Activated CD8-positive, alpha-beta T cell treated with anti-CD3 and anti-CD28 coated beads for 36 hours (primary cell): ENCODE results near the gene LSM5. TPM values are rescaled to one million over a fixed set of nuclear protein-coding genes. Genes with fewer than 3 reads are reported as not detected.

Experiments
- ATAC-seq: fragments of 200-7000 bp; cut with Tn5 transposase; one replicate; pipeline ENCODE4 v1.10.0; 2021; ENCODE audit warnings: mild to moderate bottlenecking, moderate library complexity
- CTCF ChIA-PET: fragments of 350-600 bp; sonication (Branson Sonifier 250); formaldehyde crosslinking; loops from one replicate; lab custom pipeline; 2021; ENCODE audit warnings: antibody characterized with exemption; lab: Charles Lee
- POLR2A ChIA-PET: fragments of 350-600 bp; sonication (Branson Sonifier 250); formaldehyde crosslinking; loops from one replicate; lab custom pipeline; 2021; ENCODE audit warnings: antibody characterized with exemption; lab: Charles Lee
- DNase-seq: peaks from one replicate; pipeline ENCODE4 v3.0.0-alpha.2; 2020
- H3K27ac Mint-ChIP-seq: one replicate; pipeline ENCODE4 v1.8.0; 2021; ENCODE audit warnings: mild to moderate bottlenecking, mixed read lengths
- H3K27me3 Mint-ChIP-seq: one replicate; pipeline ENCODE4 v1.8.0; 2021; ENCODE audit warnings: mixed read lengths
- H3K36me3 Mint-ChIP-seq: one replicate; pipeline ENCODE4 v1.8.0; 2021; ENCODE audit warnings: low read depth, mixed read lengths
- H3K4me1 Mint-ChIP-seq: one replicate; pipeline ENCODE4 v1.8.0; 2021; ENCODE audit warnings: low read depth, mixed read lengths
- H3K4me3 Mint-ChIP-seq: one replicate; pipeline ENCODE4 v1.8.0; 2021; ENCODE audit warnings: mild to moderate bottlenecking, moderate library complexity, mixed read lengths
- H3K9me3 Mint-ChIP-seq: one replicate; pipeline ENCODE4 v1.8.0; 2021; ENCODE audit warnings: mixed read lengths
- intact Hi-C: fragments of 100-400 bp; cut with micrococcal nuclease; formaldehyde crosslinking; loops from one replicate; pipeline ENCODE4 v1.10.0; 2022
- total RNA-seq, 2 experiments: library from RNA; stranded (reverse); gene quantifications; one replicate each; pipeline ENCODE4 v1.2.3, GENCODE V29; 2021
- TF ChIP-seq, protein P1 (sequence below): fragments of 200-600 bp; IDR thresholded peaks from one replicate; pipeline ENCODE4 v1.8.0; 2022; ENCODE audit warnings: antibody characterized with exemption, mild to moderate bottlenecking

LSM5 gene
- total RNA-seq, 2 experiments from 2014 or later: 122 to 124 TPM

DNA sequence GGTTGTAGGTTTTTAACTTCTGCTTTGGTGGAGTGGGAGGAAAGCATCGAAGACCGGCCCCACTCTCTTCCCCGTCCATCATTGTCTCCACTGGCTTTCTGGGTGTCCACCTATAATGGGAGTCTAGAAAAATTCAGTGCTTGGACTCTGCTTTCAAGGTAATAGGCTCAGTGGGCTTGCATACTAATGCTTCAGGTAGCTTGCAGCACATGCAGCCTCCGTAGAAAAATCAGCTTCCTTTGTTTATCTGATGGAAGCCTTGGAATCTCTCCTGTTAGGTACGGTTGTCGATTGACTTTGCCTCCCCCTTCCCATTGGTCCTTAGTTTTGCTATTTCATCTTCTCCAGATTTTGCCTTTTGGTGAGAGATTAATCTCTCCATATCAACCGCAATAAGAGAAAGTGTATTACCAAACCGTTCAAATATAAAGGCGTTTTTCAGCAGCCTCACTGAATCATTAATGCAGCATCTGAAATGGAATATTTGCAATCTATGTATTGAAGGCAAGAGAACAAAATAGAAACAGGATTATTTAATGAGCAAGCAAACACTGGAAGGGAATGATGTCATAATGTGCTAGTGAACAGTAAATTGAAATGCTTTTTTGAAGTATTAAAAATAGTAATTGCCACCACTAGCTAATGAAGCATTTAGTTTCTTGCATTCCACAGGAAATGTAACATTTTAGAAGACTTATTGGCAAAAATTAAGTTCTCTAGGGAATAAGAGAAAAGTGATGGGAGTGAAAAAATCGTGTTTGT lies 6.1 kb upstream of the LSM5 start:
- ATAC-seq (no peak), DNase-seq (no peak)
- intact Hi-C loops: loop anchor here (5.0 to 10.0 kb wide), 2 partner anchors 49 to 396 kb away; partner anchors contain the start of gene KBTBD2
- peaks cover 41% of the 10 kb centered on the region for H3K4me1 Mint-ChIP-seq
- H3K9me3 Mint-ChIP-seq: peaks cover 6% of the 10 kb centered on the region
- H3K4me3 Mint-ChIP-seq: peak overlapping the region; percentile 100
- ChIA-PET CTCF (interaction anchor here (0.7 to 1.5 kb wide), 4 partner anchors 20 to 612 kb away, joined by 3 read pairs; no protein-coding TSS in a partner anchor), POLR2A (interaction anchor here (0.6 to 3.0 kb wide), 6 partner anchors 9 to 58 kb away, joined by 3 to 27 read pairs (median 6); no protein-coding TSS in a partner anchor)
- peaks cover 40% of the 10 kb centered on the region for H3K36me3 Mint-ChIP-seq
- H3K27me3 Mint-ChIP-seq: no peaks in the 10 kb centered on the region
- TF ChIP-seq, protein P1, sequence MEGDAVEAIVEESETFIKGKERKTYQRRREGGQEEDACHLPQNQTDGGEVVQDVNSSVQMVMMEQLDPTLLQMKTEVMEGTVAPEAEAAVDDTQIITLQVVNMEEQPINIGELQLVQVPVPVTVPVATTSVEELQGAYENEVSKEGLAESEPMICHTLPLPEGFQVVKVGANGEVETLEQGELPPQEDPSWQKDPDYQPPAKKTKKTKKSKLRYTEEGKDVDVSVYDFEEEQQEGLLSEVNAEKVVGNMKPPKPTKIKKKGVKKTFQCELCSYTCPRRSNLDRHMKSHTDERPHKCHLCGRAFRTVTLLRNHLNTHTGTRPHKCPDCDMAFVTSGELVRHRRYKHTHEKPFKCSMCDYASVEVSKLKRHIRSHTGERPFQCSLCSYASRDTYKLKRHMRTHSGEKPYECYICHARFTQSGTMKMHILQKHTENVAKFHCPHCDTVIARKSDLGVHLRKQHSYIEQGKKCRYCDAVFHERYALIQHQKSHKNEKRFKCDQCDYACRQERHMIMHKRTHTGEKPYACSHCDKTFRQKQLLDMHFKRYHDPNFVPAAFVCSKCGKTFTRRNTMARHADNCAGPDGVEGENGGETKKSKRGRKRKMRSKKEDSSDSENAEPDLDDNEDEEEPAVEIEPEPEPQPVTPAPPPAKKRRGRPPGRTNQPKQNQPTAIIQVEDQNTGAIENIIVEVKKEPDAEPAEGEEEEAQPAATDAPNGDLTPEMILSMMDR: no peak
- peak overlapping the region; percentile 100 for H3K27ac Mint-ChIP-seq

DNA sequence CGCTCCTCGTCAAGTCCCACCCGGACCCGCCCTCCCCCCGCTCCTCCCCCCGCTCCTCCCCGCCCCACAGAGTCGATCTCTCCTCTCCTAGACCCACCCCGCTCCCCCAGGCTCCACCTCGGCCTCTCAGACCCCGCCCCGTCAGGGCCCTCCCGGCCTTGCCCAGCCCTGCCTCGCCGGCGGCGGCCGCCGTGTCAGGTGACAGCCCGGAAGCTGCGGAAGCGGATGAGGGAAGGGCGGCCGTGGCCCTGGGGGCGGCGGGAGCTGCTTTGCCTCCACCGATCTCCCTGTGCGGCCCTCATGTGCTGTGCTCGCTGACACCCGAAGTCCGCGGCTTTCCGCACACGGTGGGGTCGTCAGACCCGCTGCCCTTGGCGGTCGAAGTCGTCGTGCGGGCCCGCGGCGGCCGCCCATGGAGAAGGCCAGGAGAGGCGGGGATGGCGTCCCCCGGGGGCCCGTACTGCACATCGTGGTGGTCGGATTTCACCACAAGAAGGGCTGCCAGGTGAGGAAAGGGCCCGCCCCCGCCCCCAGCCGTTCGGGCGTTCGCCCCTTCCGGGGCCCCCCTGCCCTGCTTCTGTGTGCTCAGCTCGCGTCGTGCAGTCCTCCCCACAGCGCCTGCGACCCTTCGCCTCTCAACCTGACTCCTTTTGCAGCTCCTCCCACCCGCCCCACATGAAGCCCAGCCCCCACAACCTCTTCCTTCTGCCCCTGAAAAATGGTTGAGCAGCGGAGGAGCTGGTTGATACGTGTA lies 5.3 kb upstream of the LSM5 start, which contains the start of gene AVL9:
TSS of gene AVL9 (plus strand) at position 192 of the 754 bp plus-strand sequence. CDS start at position 413, 221 bp downstream.
- peak; percentile 92 for ATAC-seq
- intact Hi-C loops: loop anchor here (5.0 to 10.0 kb wide), 2 partner anchors 49 to 397 kb away; partner anchors contain the start of gene KBTBD2
- TF ChIP-seq, protein P1: no peak
- peaks cover 37% of the 10 kb centered on the region for H3K4me1 Mint-ChIP-seq
- peak within 1 kb of the TSS; percentile 100 for H3K27ac Mint-ChIP-seq
- peaks cover 34% of the 10 kb centered on the region for H3K36me3 Mint-ChIP-seq
- DNase-seq: peak; percentile 99
- H3K9me3 Mint-ChIP-seq: peaks cover 6% of the 10 kb centered on the region
- H3K4me3 Mint-ChIP-seq: peak within 1 kb of the TSS; percentile 100
- CTCF ChIA-PET: interaction anchor here (0.6 to 1.5 kb wide), 5 partner anchors 21 to 612 kb away, joined by 3 read pairs; no protein-coding TSS in a partner anchor
- POLR2A ChIA-PET: interaction anchor here (0.6 to 3.0 kb wide), 7 partner anchors 10 to 57 kb away, joined by 3 to 27 read pairs (median 5); no protein-coding TSS in a partner anchor
- H3K27me3 Mint-ChIP-seq: no peaks in the 10 kb centered on the region

DNA sequence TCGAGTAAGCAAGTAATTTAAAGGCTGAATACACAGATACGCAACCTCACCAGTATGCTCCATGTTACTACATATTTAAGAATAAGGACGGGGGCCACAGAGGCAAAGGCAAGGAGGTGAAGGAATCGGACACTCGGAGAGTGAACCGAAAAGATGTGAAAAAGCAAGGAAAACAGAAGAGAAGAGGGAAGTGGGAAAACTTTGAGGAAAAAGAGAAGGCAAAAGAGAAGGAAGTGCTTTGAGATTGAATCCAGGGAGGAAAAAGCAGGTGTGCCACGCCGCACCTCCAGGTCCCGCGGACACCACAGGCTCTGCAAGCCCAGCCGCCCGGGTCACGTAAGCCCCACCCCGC lies 4.7 kb upstream of the LSM5 start:
- ATAC-seq (no peak), DNase-seq (no peak)
- Mint-ChIP-seq H3K27ac (peak overlapping the region; percentile 99), H3K27me3 (no peaks in the 10 kb centered on the region), H3K36me3 (peaks cover 28% of the 10 kb centered on the region), H3K4me3 (peak overlapping the region; percentile 100), H3K9me3 (peaks cover 4% of the 10 kb centered on the region), H3K4me1 (peaks cover 32% of the 10 kb centered on the region)
- intact Hi-C loops: loop anchor here (5.0 to 10.0 kb wide), 2 partner anchors 50 to 397 kb away; partner anchors contain the start of gene KBTBD2
- ChIA-PET POLR2A (interaction anchor here (0.8 to 3.0 kb wide), 4 partner anchors 11 to 21 kb away, joined by 3 to 27 read pairs (median 11); no protein-coding TSS in a partner anchor), CTCF (interaction anchor here (0.6 kb wide), 1 partner anchor 71 kb away, joined by 3 read pairs; no protein-coding TSS in a partner anchor)
- TF ChIP-seq, protein P1: no peak

DNA sequence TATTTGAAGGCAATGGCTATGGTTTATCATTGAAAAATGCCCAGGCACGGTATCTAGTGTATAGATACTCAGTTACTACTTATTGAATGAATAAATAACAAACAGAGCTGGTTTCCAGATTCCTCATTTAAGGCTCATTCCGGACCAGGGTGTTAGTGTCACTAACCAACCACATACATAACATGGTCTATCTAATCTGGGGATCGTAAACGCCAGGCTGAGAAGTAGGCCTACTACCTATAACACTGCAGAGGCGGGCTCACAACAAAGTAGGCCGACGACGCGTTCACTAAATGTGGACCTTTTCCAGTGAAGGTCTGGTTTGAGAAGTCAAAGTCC lies 423 bp downstream of the LSM5 start:
- Mint-ChIP-seq H3K27me3 (no peaks in the 10 kb centered on the region), H3K9me3 (no peaks in the 10 kb centered on the region), H3K4me3 (peak overlapping the region; percentile 85), H3K27ac (peak overlapping the region; percentile 96), H3K36me3 (peaks cover 23% of the 10 kb centered on the region), H3K4me1 (peaks cover 30% of the 10 kb centered on the region)
- intact Hi-C loops: loop anchor here (2.0 to 10.0 kb wide), 2 partner anchors 55 to 99 kb away; no protein-coding TSS in a partner anchor
- TF ChIP-seq, protein P1: no peak
- DNase-seq: no peak
- POLR2A ChIA-PET: interaction anchor here (0.8 to 2.3 kb wide), 4 partner anchors 9 to 99 kb away, joined by 3 to 7 read pairs (median 4); no protein-coding TSS in a partner anchor
- peak; percentile 28 for ATAC-seq
- CTCF ChIA-PET: interaction anchor here (0.6 to 2.4 kb wide), 6 partner anchors 10 to 279 kb away, joined by 3 to 14 read pairs (median 3); no protein-coding TSS in a partner anchor
